HepG2 (cell line): ENCODE measurements around the gene SERPINB6. TPM values are rescaled to one million over a fixed set of nuclear protein-coding genes. Genes with fewer than 3 reads are reported as not detected.
A peak's percentile ranks its signal among the peaks of the same experiment; 100 is the strongest.

Experiments
- ATAC-seq: fragments of 200-7000 bp; cut with Tn5 transposase; 3 replicates; pipeline ENCODE4 v1.9.1; 2020; ENCODE audit warnings: mild to moderate bottlenecking, moderate library complexity
- BruUV-seq: library from RNA; stranded (reverse); fragments of 400-500 nt; replicated peaks from 2 replicates; lab custom pipeline; 2021; lab: Mats Ljungman, UMichigan
- CTCF ChIA-PET: fragments of 300-600 bp; formaldehyde crosslinking; extraction: SDS; loops from one replicate; lab custom pipeline; 2021; ENCODE audit warnings: low total read pairs, inconsistent platforms, low intra/inter-chr PET ratio; lab: Yijun Ruan, JAX
- POLR2A ChIA-PET: fragments of 350-600 bp; sonication (Branson Sonifier 250); formaldehyde crosslinking; loops from one replicate; lab custom pipeline; 2020; ENCODE audit warnings: antibody characterized with exemption, inconsistent platforms; lab: Yijun Ruan, JAX
- DNase-seq: peaks from one replicate; pipeline ENCODE4 v3.0.0-alpha.2; 2015; ENCODE audit warnings: low spot score
- FAIRE-seq: peaks from 3 replicates; lab custom pipeline; 2011; peaks lifted over from hg19 to GRCh38; lab: Jason Lieb, UNC
- H2AFZ ChIP-seq: one replicate; pipeline ENCODE4 v1.6.1; 2011; ENCODE audit warnings: low read length, inconsistent platforms
- H3K27ac ChIP-seq: fragments of 300-600 bp; 3 replicates; pipeline ENCODE4 v1.8.0; 2011; ENCODE audit warnings: mixed run types, mild to moderate bottlenecking, mixed read lengths, low read length, inconsistent platforms; ENCODE audit not compliant: insufficient read depth; ENCODE audit errors: extremely low read length
- H3K27me3 ChIP-seq, 2 experiments: fragments of 200-600 bp in 1 of 2; 2 replicates in 1 of 2; 3 replicates in 1 of 2; pipeline versions ENCODE4 v1.6.0 to v1.8.0; 2011; ENCODE audit warnings: low read length in 2 of 2, mild to moderate bottlenecking in 2 of 2, moderate library complexity in 2 of 2, inconsistent platforms in 1 of 2; ENCODE audit not compliant: insufficient read depth in 2 of 2, control insufficient read depth in 1 of 2
- H3K36me3 ChIP-seq, 2 experiments: fragments of 200-600 bp in 1 of 2; replicated peaks in 1 of 2; 2 replicates in 1 of 2; 3 replicates in 1 of 2; pipeline versions ENCODE4 v1.5.1 to v1.8.0; 2011; ENCODE audit warnings: low read length in 2 of 2, inconsistent platforms in 1 of 2; ENCODE audit not compliant: insufficient read depth in 2 of 2, control insufficient read depth in 1 of 2
- H3K4me1 ChIP-seq: 2 replicates; pipeline ENCODE4 v1.5.1; 2012; ENCODE audit warnings: low read length, inconsistent platforms; ENCODE audit not compliant: insufficient read depth
- H3K4me2 ChIP-seq: 2 replicates; pipeline ENCODE4 v1.6.0; 2011; ENCODE audit warnings: low read depth, low read length, inconsistent platforms
- H3K4me3 ChIP-seq, 3 experiments: fragments of 200-600 bp in 1 of 3; sonication (generic), shearing (Covaris generic) in 1 of 3; replicated peaks in 1 of 3; 2 replicates each; pipeline ENCODE4 v1.5.1; 2011 to 2016; ENCODE audit warnings: low read length in 3 of 3, inconsistent platforms in 2 of 3, low read depth in 2 of 3, mild to moderate bottlenecking in 2 of 3, control low read depth in 1 of 3, mixed read lengths in 1 of 3; ENCODE audit not compliant: insufficient read depth in 1 of 3
- H3K79me2 ChIP-seq: one replicate; pipeline ENCODE4 v1.6.1; 2011; ENCODE audit warnings: low read length, inconsistent platforms; ENCODE audit not compliant: insufficient read depth
- H3K9ac ChIP-seq: 2 replicates; pipeline ENCODE4 v1.6.0; 2011; ENCODE audit warnings: mild to moderate bottlenecking, low read depth, low read length, inconsistent platforms; ENCODE audit not compliant: insufficient read depth
- H3K9me3 ChIP-seq: 2 replicates; pipeline ENCODE4 v1.5.1; 2012; ENCODE audit warnings: mild to moderate bottlenecking, low read length
- H4K20me1 ChIP-seq: 2 replicates; pipeline ENCODE4 v1.6.0; 2011; ENCODE audit warnings: inconsistent platforms, mild to moderate bottlenecking, low read length, moderate library complexity; ENCODE audit not compliant: insufficient read depth
- DDIT3 ChIP-seq: sonication (generic); formaldehyde crosslinking; IDR thresholded peaks from 2 replicates; pipeline ENCODE4 v1.4.0; 2020; ENCODE audit warnings: mild to moderate bottlenecking, missing genetic modification reagents
- FOXJ3 ChIP-seq: sonication (generic); formaldehyde crosslinking; IDR thresholded peaks from 2 replicates; pipeline ENCODE4 v1.4.0; 2020; ENCODE audit warnings: missing genetic modification reagents, mild to moderate bottlenecking, borderline replicate concordance
- FOXK1 ChIP-seq: sonication (generic); formaldehyde crosslinking; IDR thresholded peaks from 2 replicates; pipeline ENCODE4 v1.4.0; 2020; ENCODE audit warnings: low read depth, missing genetic modification reagents, borderline replicate concordance
- FOXP1 ChIP-seq, 2 experiments: fragments of 450-650 bp in 1 of 2; IDR thresholded peaks; 2 replicates each; pipeline ENCODE4 v1.6.1; 2017 to 2018; ENCODE audit warnings: antibody characterized with exemption in 1 of 2
- GATAD2A ChIP-seq: IDR thresholded peaks from 2 replicates; pipeline ENCODE4 v1.6.1; 2016
- HOXA3 ChIP-seq: sonication (generic); formaldehyde crosslinking; IDR thresholded peaks from 2 replicates; pipeline ENCODE4 v1.5.0; 2020; ENCODE audit warnings: missing genetic modification reagents
- SNAPC2 ChIP-seq: sonication (generic); formaldehyde crosslinking; IDR thresholded peaks from 2 replicates; pipeline ENCODE4 v1.8.1; 2022; ENCODE audit warnings: mild to moderate bottlenecking, missing genetic modification reagents
- THAP8 ChIP-seq: sonication (generic); formaldehyde crosslinking; IDR thresholded peaks from 2 replicates; pipeline ENCODE4 v1.5.1; 2020; ENCODE audit warnings: missing genetic modification reagents, mild to moderate bottlenecking, borderline replicate concordance
- ZBTB42 ChIP-seq: sonication (generic); formaldehyde crosslinking; IDR thresholded peaks from 2 replicates; pipeline ENCODE4 v1.5.0; 2020; ENCODE audit warnings: mild to moderate bottlenecking, missing genetic modification reagents
- ZMYM4 ChIP-seq: sonication (generic); formaldehyde crosslinking; IDR thresholded peaks from 2 replicates; pipeline ENCODE4 v1.8.1; 2023; ENCODE audit warnings: mild to moderate bottlenecking, missing genetic modification reagents
- ZNF446 ChIP-seq: sonication (generic); formaldehyde crosslinking; IDR thresholded peaks from 2 replicates; pipeline ENCODE4 v1.5.0; 2020; ENCODE audit warnings: mild to moderate bottlenecking, missing genetic modification reagents
- ZNF652 ChIP-seq: IDR thresholded peaks from 2 replicates; pipeline ENCODE4 v1.6.1; 2016; ENCODE audit warnings: low read depth, borderline replicate concordance
- WGBS: methylation state at CpG from one replicate; pipeline ENCODE4 v1.1.6; 2017; ENCODE audit warnings: low lambda C conversion rate; 5-methylcytosine and 5-hydroxymethylcytosine counted together
- in situ Hi-C: cut with HindIII; loops from 2 replicates; pipeline ENCODE4 v1.10.0; 2017; ENCODE audit warnings: low pct_unique_long_range_greater_than_20kb; ENCODE audit not compliant: extremely low pct_ligation_motif_present
- intact Hi-C: fragments of 100-400 bp; cut with micrococcal nuclease; formaldehyde crosslinking; loops from one replicate; pipeline ENCODE4 v1.10.0; 2022; ENCODE audit not compliant: unreplicated experiment
- polyA plus RNA-seq, 8 experiments: library from polyadenylated mRNA; depleted of rRNA in 3 of 8; stranded (reverse) in 7 of 8; unstranded in 1 of 8; fragments of >200 nt; fragmentation: Illumina TruSeq in 4 of 8; extraction: Trizol in 4 of 8; gene quantifications; 2 replicates each; pipeline versions ENCODE4 v1.2.1 to v1.2.3, GENCODE V29; 2011 to 2016; ENCODE audit warnings: low read depth in 4 of 8, missing spikeins in 1 of 8, mixed read lengths in 1 of 8; ENCODE audit not compliant: insufficient read depth in 1 of 8
- total RNA-seq, 5 experiments: library from RNA; depleted of rRNA; stranded (reverse); fragments of >200 nt; fragmentation: Illumina TruSeq; extraction: Trizol; gene quantifications; 2 replicates each; pipeline ENCODE4 v1.2.3, GENCODE V29; 2016; ENCODE audit warnings: low read depth in 1 of 5
- TF ChIP-seq, protein P1 (sequence below): sonication (generic); formaldehyde crosslinking; conservative IDR thresholded peaks from 2 replicates; pipeline ENCODE4 v1.4.0; 2020; ENCODE audit warnings: mild to moderate bottlenecking, missing genetic modification reagents, moderate library complexity

Gene SERPINB6
- total and polyA plus RNA-seq, 2 of the 13 experiments (the other 11 are each of a cell fraction or from before 2014, with no cell fraction given): 38.2 to 61.3 TPM

- H3K9me3 ChIP-seq: no peaks in the 10 kb centered on the region
- ATAC-seq: no peak
- H3K79me2 ChIP-seq: no peaks in the 10 kb centered on the region
- CTCF ChIA-PET: no interaction called here
- intact Hi-C loops: no loop called here
- no TSS peak for BruUV-seq
- H3K36me3 ChIP-seq: no peaks in the 10 kb centered on the region
- TF ChIP-seq THAP8 (CRISPR knock-in tag) (no peak), FOXJ3 (CRISPR knock-in tag) (no peak), ZBTB42 (CRISPR knock-in tag) (no peak), HOXA3 (CRISPR knock-in tag) (no peak), ZNF652 (CRISPR knock-in tag) (peak; percentile 59; the same call in 1 of the 2 replicates)
- TF ChIP-seq, all 625 proteins: peak for 1
- POLR2A ChIA-PET: no interaction called here
- H3K4me2 ChIP-seq: no peak overlapping the region
- DNase-seq (no peak), FAIRE-seq (no peak)
- H3K4me1 ChIP-seq: peaks cover 41% of the 10 kb centered on the region
- H3K27me3 ChIP-seq: no peaks in the 10 kb centered on the region; a peak in 1 of 5 replicates
- H4K20me1 ChIP-seq: no peaks in the 10 kb centered on the region
- WGBS: 100% methylated on average over 3 of the region's 3 CpGs
- H3K4me3 ChIP-seq: no peak overlapping the region
- in situ Hi-C loops: no loop called here
- H2AFZ ChIP-seq: no peak overlapping the region
- H3K27ac ChIP-seq: no peak overlapping the region
- no peak overlapping the region for H3K9ac ChIP-seq
Measured at GRCh38 chr6:2969549-2969948, 1.8 kb downstream of the SERPINB6 start.

DNA sequence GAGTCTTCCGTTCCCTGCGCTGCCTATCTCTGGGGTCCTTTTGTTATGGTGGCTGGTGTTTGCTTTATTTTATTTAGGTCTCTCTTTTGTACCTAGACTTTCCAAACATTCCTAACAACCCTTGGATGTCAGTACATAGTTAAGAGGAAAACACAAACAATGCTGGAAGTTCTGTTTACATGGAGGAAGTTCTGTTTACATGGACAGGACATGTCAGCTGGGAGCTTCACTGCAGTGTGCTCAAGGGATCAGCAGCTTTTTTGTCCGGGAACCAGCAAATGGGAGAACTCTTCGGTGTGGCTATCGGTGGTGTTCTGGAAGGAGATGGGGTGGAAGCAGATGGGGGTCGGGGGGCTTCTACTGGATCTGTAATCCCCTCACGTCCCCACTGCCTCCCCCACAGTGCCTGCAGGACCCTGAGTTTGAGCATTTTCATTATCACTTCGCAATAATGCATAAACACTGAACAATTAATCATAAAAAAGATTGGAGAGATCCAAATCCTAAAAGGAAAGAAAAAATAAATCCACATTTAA is 2.7 kb downstream of the SERPINB6 start:
- Histone ChIP-seq H3K27me3 (no peaks in the 10 kb centered on the region; a peak in 1 of 5 replicates), H4K20me1 (no peaks in the 10 kb centered on the region), H3K4me1 (peaks cover 41% of the 10 kb centered on the region), H3K4me2 (no peak overlapping the region), H3K9ac (no peak overlapping the region), H3K4me3 (no peak overlapping the region), H2AFZ (no peak overlapping the region), H3K79me2 (no peaks in the 10 kb centered on the region), H3K9me3 (no peaks in the 10 kb centered on the region), H3K36me3 (no peaks in the 10 kb centered on the region), H3K27ac (no peak overlapping the region)
- ATAC-seq (no peak), FAIRE-seq (no peak), DNase-seq (no peak)
- WGBS: 67% methylated on average over 8 of the region's 8 CpGs
- intact Hi-C loops (no loop called here), in situ Hi-C loops (no loop called here)
- ChIA-PET CTCF (no interaction called here), POLR2A (interaction anchor here (1.1 kb wide), 1 partner anchor 31 kb away, joined by 3 read pairs; the partner anchor contains the start of gene NQO2)
- BruUV-seq: no TSS peak
- peak; percentile 38; the same call in 1 of the 2 replicates for TF ChIP-seq FOXK1 (CRISPR knock-in tag)
- peak; percentile 68; the same call in 1 of the 2 replicates for TF ChIP-seq FOXP1 (IDR thresholded peaks at IDR 0.05)
- TF ChIP-seq FOXP1 (CRISPR knock-in tag; IDR thresholded peaks at IDR 0.05): peak; percentile 97
- no peak for TF ChIP-seq ZMYM4 (CRISPR knock-in tag)
- no peak for TF ChIP-seq SNAPC2 (CRISPR knock-in tag)
- TF ChIP-seq GATAD2A (CRISPR knock-in tag): peak; percentile 29; the same call in 1 of the 2 replicates
- no peak for TF ChIP-seq DDIT3 (CRISPR knock-in tag)
- TF ChIP-seq, protein P1, sequence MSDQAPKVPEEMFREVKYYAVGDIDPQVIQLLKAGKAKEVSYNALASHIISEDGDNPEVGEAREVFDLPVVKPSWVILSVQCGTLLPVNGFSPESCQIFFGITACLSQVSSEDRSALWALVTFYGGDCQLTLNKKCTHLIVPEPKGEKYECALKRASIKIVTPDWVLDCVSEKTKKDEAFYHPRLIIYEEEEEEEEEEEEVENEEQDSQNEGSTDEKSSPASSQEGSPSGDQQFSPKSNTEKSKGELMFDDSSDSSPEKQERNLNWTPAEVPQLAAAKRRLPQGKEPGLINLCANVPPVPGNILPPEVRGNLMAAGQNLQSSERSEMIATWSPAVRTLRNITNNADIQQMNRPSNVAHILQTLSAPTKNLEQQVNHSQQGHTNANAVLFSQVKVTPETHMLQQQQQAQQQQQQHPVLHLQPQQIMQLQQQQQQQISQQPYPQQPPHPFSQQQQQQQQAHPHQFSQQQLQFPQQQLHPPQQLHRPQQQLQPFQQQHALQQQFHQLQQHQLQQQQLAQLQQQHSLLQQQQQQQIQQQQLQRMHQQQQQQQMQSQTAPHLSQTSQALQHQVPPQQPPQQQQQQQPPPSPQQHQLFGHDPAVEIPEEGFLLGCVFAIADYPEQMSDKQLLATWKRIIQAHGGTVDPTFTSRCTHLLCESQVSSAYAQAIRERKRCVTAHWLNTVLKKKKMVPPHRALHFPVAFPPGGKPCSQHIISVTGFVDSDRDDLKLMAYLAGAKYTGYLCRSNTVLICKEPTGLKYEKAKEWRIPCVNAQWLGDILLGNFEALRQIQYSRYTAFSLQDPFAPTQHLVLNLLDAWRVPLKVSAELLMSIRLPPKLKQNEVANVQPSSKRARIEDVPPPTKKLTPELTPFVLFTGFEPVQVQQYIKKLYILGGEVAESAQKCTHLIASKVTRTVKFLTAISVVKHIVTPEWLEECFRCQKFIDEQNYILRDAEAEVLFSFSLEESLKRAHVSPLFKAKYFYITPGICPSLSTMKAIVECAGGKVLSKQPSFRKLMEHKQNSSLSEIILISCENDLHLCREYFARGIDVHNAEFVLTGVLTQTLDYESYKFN (CRISPR knock-in tag): peak; percentile 37; the same call in 1 of the 2 replicates
- no peak for TF ChIP-seq ZNF446 (CRISPR knock-in tag)
